ENCODE results near the gene BIRC7.

- TF ChIP-seq CTCF (IDR thresholded peaks at IDR 0.05): no peak
- no peak for TF ChIP-seq POLR2AphosphoS5 (IDR thresholded peaks at IDR 0.05)
- no peak for TF ChIP-seq EP300 (IDR thresholded peaks at IDR 0.05)
- no peak for TF ChIP-seq POLR2A (IDR thresholded peaks at IDR 0.05; ENCODE audit: low read depth)
Observed at GRCh38 chr20:63258781-63259180, 23.1 kb downstream of the BIRC7 start.
